Activated CD8-positive, alpha-beta memory T cell treated with anti-CD3 and anti-CD28 coated beads for 36 hours (primary cell): Measurements from ENCODE around the gene SHC4. TPM values are rescaled to one million over a fixed set of nuclear protein-coding genes. Genes with fewer than 3 reads are reported as not detected.
"Not testable (repeated sequence)": the region's sequence is repeated elsewhere in the genome, so short reads cannot be mapped to it uniquely, and the experiment has no call there.

Experiments
- CTCF ChIA-PET: fragments of 350-600 bp; sonication (Branson Sonifier 250); formaldehyde crosslinking; loops from one replicate; lab custom pipeline; 2021; ENCODE audit warnings: antibody characterized with exemption; lab: Charles Lee
- POLR2A ChIA-PET: fragments of 350-600 bp; sonication (Branson Sonifier 250); formaldehyde crosslinking; loops from one replicate; lab custom pipeline; 2021; ENCODE audit warnings: antibody characterized with exemption; lab: Charles Lee
- total RNA-seq, 2 experiments: library from RNA; stranded (reverse); gene quantifications; one replicate each; pipeline ENCODE4 v1.2.3, GENCODE V29; 2021

Gene SHC4
- total RNA-seq, 2 experiments from 2014 or later: 10.7 to 11.6 TPM

GRCh38 chr15:48866141-48866563 is 97.6 kb downstream of the SHC4 start:
- CTCF ChIA-PET: no interaction called here
- POLR2A ChIA-PET: no interaction called here

- ChIA-PET CTCF (interaction anchor here (1.1 kb wide), 1 partner anchor 110 kb away, joined by 3 read pairs; no protein-coding TSS in a partner anchor), POLR2A (no interaction called here)
Observed at GRCh38 chr15:48865370-48866079, 98.2 kb downstream of the SHC4 start.

- CTCF ChIA-PET: interaction anchor here (0.8 to 3.3 kb wide), 11 partner anchors 9 to 278 kb away, joined by 3 to 18 read pairs (median 6); partner anchors contain the start of genes SECISBP2L and SHC4
- POLR2A ChIA-PET: no interaction called here
Observed at GRCh38 chr15:48862705-48863104, 101.0 kb downstream of the SHC4 start.

GRCh38 chr15:48861813-48862431 is 101.8 kb downstream of the SHC4 start:
- ChIA-PET POLR2A (no interaction called here), CTCF (interaction anchor here (0.6 to 3.3 kb wide), 18 partner anchors 10 to 561 kb away, joined by 3 to 18 read pairs (median 4); partner anchors contain the start of genes COPS2, FGF7, SECISBP2L and SHC4)

- ChIA-PET CTCF (interaction anchor here (0.6 to 1.3 kb wide), 2 partner anchors 10 to 117 kb away, joined by 3 to 4 read pairs; no protein-coding TSS in a partner anchor), POLR2A (no interaction called here)
Observed at GRCh38 chr15:48859426-48859825, 104.3 kb downstream of the SHC4 start.

GRCh38 chr15:48858401-48858800 is 105.3 kb downstream of the SHC4 start:
- CTCF ChIA-PET: interaction anchor here (0.5 to 1.3 kb wide), 2 partner anchors 91 to 118 kb away, joined by 4 read pairs; no protein-coding TSS in a partner anchor
- POLR2A ChIA-PET: no interaction called here

- ChIA-PET POLR2A (no interaction called here), CTCF (no interaction called here)
Observed at GRCh38 chr15:48856942-48857341, 106.8 kb downstream of the SHC4 start.

- CTCF ChIA-PET: interaction anchor here (0.7 kb wide), 1 partner anchor 760 kb away, joined by 4 read pairs; no protein-coding TSS in a partner anchor
- POLR2A ChIA-PET: no interaction called here
Observed at GRCh38 chr15:48855501-48856440, 107.9 kb downstream of the SHC4 start.

GRCh38 chr15:48854434-48854833 is 109.3 kb downstream of the SHC4 start:
- POLR2A ChIA-PET, CTCF ChIA-PET: not testable (repeated sequence)

- ChIA-PET POLR2A (no interaction called here), CTCF (no interaction called here)
Observed at GRCh38 chr15:48851956-48852355, 111.8 kb downstream of the SHC4 start.

- ChIA-PET POLR2A (no interaction called here), CTCF (no interaction called here)
Observed at GRCh38 chr15:48850648-48851047, 113.1 kb downstream of the SHC4 start.

- POLR2A ChIA-PET: no interaction called here
- CTCF ChIA-PET: no interaction called here
Observed at GRCh38 chr15:48845123-48845522, 118.6 kb downstream of the SHC4 start.

GRCh38 chr15:48842501-48842900 is 121.2 kb downstream of the SHC4 start:
- POLR2A ChIA-PET: no interaction called here
- CTCF ChIA-PET: no interaction called here

GRCh38 chr15:48834756-48835155 is 129.0 kb downstream of the SHC4 start:
- ChIA-PET CTCF (no interaction called here), POLR2A (no interaction called here)

GRCh38 chr15:48833526-48834239 is 130.0 kb downstream of the SHC4 start:
- POLR2A ChIA-PET: no interaction called here
- CTCF ChIA-PET: no interaction called here

GRCh38 chr15:48832648-48833047 is 131.1 kb downstream of the SHC4 start:
- ChIA-PET POLR2A (no interaction called here), CTCF (no interaction called here)

- CTCF ChIA-PET: no interaction called here
- POLR2A ChIA-PET: no interaction called here
Observed at GRCh38 chr15:48828906-48829305, 134.8 kb downstream of the SHC4 start.

GRCh38 chr15:48828471-48828870 is 135.2 kb downstream of the SHC4 start:
- POLR2A ChIA-PET: no interaction called here
- CTCF ChIA-PET: no interaction called here

GRCh38 chr15:48825075-48825474 is 138.6 kb downstream of the SHC4 start:
- CTCF ChIA-PET: no interaction called here
- POLR2A ChIA-PET: no interaction called here
